Activated CD4-positive, alpha-beta T cell treated with anti-CD3 and anti-CD28 coated beads for 36 hours (primary cell): ENCODE data around the gene NBEA. TPM values are rescaled to one million over a fixed set of nuclear protein-coding genes. Genes with fewer than 3 reads are reported as not detected.

Experiments
- ATAC-seq: fragments of 200-7000 bp; cut with Tn5 transposase; one replicate; pipeline ENCODE4 v1.10.0; 2021; ENCODE audit warnings: mild to moderate bottlenecking, moderate library complexity
- CTCF ChIA-PET: fragments of 350-600 bp; sonication (Branson Sonifier 250); formaldehyde crosslinking; loops from one replicate; lab custom pipeline; 2021; ENCODE audit warnings: antibody characterized with exemption; lab: Charles Lee
- POLR2A ChIA-PET: fragments of 350-600 bp; sonication (Branson Sonifier 250); formaldehyde crosslinking; loops from one replicate; lab custom pipeline; 2021; ENCODE audit warnings: antibody characterized with exemption, inconsistent platforms; lab: Charles Lee
- DNase-seq: peaks from one replicate; pipeline ENCODE4 v3.0.0-alpha.2; 2020
- H3K27ac Mint-ChIP-seq: one replicate; pipeline ENCODE4 v1.8.0; 2021; ENCODE audit warnings: mixed read lengths
- H3K27me3 Mint-ChIP-seq: one replicate; pipeline ENCODE4 v1.8.0; 2021; ENCODE audit warnings: mixed read lengths
- H3K36me3 Mint-ChIP-seq: one replicate; pipeline ENCODE4 v1.8.0; 2021; ENCODE audit warnings: low read depth, mixed read lengths
- H3K4me1 Mint-ChIP-seq: one replicate; pipeline ENCODE4 v1.8.0; 2021; ENCODE audit warnings: mixed read lengths
- H3K4me3 Mint-ChIP-seq: one replicate; pipeline ENCODE4 v1.8.0; 2021; ENCODE audit warnings: mild to moderate bottlenecking, moderate library complexity, mixed read lengths
- H3K9me3 Mint-ChIP-seq: one replicate; pipeline ENCODE4 v1.8.0; 2021; ENCODE audit warnings: low read depth, mixed read lengths
- intact Hi-C, 2 experiments: fragments of 100-400 bp; cut with DNase I in 1 of 2; cut with micrococcal nuclease in 1 of 2; formaldehyde crosslinking; loops; one replicate each; pipeline versions ENCODE4 v1.14.2 to v1.15.1; 2022 to 2024; cut with DNase I, micrococcal nuclease
- total RNA-seq, 2 experiments: library from RNA; stranded (reverse); gene quantifications; one replicate each; pipeline ENCODE4 v1.2.3, GENCODE V29; 2021

NBEA gene
- total RNA-seq, 2 experiments from 2014 or later = 0.39 to 0.44 TPM

DNA sequence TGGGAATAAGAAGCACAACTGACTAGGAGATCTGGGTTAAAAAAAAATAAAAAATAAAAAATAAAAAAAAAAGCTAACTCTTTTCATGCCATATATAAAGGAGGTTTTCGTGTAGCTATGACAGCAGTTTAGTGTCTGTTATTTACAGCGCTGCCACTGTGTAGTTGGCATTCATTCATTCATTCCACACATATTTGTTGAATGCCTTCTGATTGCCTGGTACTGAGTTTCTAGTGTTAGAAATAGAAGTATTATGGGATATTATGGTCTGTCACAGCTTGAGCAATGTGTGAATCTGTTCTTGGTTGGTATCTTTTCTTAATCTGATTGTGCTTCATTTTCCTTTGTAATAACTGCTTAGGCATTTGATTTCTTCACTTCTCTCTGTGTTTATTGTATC, 237.4 kb downstream of the NBEA start:
- no peak overlapping the region for H3K27ac Mint-ChIP-seq
- no peak overlapping the region for H3K4me3 Mint-ChIP-seq
- no peaks in the 10 kb centered on the region for H3K36me3 Mint-ChIP-seq
- DNase-seq (no peak), ATAC-seq (no peak)
- H3K4me1 Mint-ChIP-seq = no peaks in the 10 kb centered on the region
- ChIA-PET CTCF (interaction anchor here (1.0 to 1.3 kb wide), 2 partner anchors 16 to 17 kb away, joined by 3 to 4 read pairs; no protein-coding TSS in a partner anchor), POLR2A (no interaction called here)
- intact Hi-C loops = no loop called here
- H3K27me3 Mint-ChIP-seq = no peaks in the 10 kb centered on the region
- no peaks in the 10 kb centered on the region for H3K9me3 Mint-ChIP-seq

DNA sequence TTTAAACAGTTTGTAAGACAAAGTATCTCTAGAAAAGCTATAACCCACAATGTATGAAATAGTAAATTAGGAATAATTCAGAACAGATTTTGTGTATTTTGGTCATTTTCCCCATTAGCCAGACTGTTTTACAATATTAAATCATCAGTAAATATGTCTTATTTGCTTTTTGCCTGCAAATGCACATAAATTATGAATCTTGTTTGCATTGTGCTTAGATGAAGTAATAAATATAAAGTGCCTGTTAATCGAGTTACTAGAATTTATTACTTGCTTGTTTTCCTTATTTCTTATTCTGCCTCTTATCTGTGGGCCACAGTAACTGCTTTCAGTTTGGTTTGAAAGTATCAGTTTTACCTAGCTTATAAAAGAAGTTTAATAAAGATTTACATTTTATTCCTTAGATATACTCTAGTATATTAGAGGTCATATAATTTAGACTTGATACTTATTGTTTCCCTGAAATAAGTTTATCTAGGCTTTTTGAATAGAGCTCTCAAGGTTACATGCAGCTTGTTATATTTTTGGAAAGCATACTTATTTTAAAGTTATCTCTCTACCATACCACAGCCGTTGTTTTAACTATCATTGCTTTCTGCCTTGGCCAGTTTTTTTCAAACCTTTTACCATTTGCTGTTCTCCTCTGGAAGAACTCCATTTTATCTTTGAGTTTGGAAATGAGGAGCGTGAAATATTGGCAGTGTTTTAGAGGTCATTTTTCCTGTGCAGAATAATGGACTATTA, 238.0 kb downstream of the NBEA start:
- Mint-ChIP-seq H3K9me3 (no peaks in the 10 kb centered on the region), H3K27ac (no peak overlapping the region), H3K36me3 (no peaks in the 10 kb centered on the region), H3K27me3 (no peaks in the 10 kb centered on the region), H3K4me1 (no peaks in the 10 kb centered on the region), H3K4me3 (no peak overlapping the region)
- ChIA-PET CTCF (interaction anchor here (0.5 kb wide), 1 partner anchor 388 kb away, joined by 3 read pairs; no protein-coding TSS in a partner anchor), POLR2A (no interaction called here)
- ATAC-seq (no peak), DNase-seq (no peak)
- intact Hi-C loops = no loop called here

DNA sequence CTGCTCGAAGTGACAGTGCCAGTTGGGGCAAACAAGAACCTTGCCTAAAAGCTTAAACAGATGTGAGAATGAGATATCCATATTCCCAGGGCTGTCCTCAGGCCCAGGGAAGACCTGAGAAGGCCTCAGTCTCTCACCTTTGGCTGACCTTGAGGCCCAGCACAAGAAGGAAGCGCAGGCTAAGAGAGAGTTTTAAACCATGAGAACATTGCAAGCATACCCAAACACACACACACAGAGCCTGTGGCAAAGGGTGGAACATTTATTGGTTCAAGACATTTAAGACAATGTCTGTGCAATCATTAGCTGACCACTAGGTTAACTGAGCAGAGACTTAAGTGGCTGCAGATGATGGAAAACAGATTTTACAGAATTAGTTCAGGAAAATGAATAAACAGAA, 248.2 kb downstream of the NBEA start:
- no peak for DNase-seq
- Mint-ChIP-seq H3K9me3 (no peaks in the 10 kb centered on the region), H3K27me3 (no peaks in the 10 kb centered on the region), H3K4me1 (no peaks in the 10 kb centered on the region), H3K36me3 (no peaks in the 10 kb centered on the region), H3K27ac (no peak overlapping the region), H3K4me3 (no peak overlapping the region)
- ChIA-PET POLR2A (no interaction called here), CTCF (interaction anchor here (1.3 kb wide), 1 partner anchor 21 kb away, joined by 3 read pairs; no protein-coding TSS in a partner anchor)
- intact Hi-C loops = no loop called here
- no peak for ATAC-seq

DNA sequence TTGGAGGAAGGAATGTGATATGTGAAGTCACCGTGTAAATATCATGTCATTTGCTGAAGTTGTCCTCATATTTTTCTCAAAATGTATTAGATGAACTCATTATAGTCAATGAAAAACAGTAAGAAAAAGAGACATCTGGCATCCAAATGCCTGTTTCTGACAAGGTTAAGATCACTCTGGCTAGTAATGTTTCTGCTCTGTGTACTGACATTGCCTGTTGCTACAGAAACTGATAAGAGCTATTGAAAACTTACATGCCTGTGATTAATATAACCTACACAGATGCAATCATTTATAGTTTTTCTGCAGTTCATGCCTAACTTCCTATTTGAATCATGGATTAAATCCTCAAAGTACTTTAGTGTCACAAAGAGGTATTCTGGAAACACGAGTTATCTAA, 249.8 kb downstream of the NBEA start:
- no peaks in the 10 kb centered on the region for H3K9me3 Mint-ChIP-seq
- H3K4me3 Mint-ChIP-seq = no peak overlapping the region
- no peak overlapping the region for H3K27ac Mint-ChIP-seq
- intact Hi-C loops = no loop called here
- POLR2A ChIA-PET = no interaction called here
- no peaks in the 10 kb centered on the region for H3K27me3 Mint-ChIP-seq
- CTCF ChIA-PET = interaction anchor here (0.8 kb wide), 1 partner anchor 11 kb away, joined by 3 read pairs; no protein-coding TSS in a partner anchor
- ATAC-seq = no peak
- no peak for DNase-seq
- H3K4me1 Mint-ChIP-seq = no peaks in the 10 kb centered on the region
- peaks cover 3% of the 10 kb centered on the region for H3K36me3 Mint-ChIP-seq

DNA sequence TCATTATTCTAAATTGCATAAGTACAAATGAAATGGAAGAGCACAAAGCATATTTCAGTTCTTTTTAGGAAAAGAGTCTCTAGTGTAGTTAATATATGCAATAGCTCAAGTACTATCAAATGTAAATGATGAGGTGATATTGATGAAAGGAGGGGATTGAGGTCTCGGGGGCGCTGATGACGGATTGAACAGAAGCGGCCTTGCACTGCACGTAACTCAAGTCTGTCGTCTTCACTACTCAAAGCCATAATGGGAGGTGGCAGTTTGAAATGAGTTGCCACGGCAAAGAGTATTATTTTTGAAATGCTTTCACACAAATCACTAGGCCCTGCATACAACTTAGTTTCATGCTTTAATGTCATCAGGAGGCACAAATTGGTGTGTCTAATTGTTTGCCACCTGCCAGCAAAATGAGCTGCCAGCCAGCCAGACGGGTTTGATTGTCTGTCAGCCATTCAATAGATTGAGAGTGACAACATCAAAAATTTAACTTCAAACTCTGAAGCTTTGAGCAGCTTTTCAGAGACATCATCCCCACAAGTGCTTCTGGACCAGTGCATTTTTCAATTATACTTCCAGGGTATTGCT, 256.6 kb downstream of the NBEA start:
- no peaks in the 10 kb centered on the region for H3K27me3 Mint-ChIP-seq
- peaks cover 3% of the 10 kb centered on the region for H3K36me3 Mint-ChIP-seq
- H3K4me3 Mint-ChIP-seq = no peak overlapping the region
- no peak overlapping the region for H3K27ac Mint-ChIP-seq
- intact Hi-C loops = no loop called here
- H3K9me3 Mint-ChIP-seq = no peaks in the 10 kb centered on the region
- ATAC-seq = no peak
- ChIA-PET POLR2A (no interaction called here), CTCF (interaction anchor here (0.9 kb wide), 1 partner anchor 35 kb away, joined by 3 read pairs; no protein-coding TSS in a partner anchor)
- DNase-seq = no peak
- no peaks in the 10 kb centered on the region for H3K4me1 Mint-ChIP-seq

DNA sequence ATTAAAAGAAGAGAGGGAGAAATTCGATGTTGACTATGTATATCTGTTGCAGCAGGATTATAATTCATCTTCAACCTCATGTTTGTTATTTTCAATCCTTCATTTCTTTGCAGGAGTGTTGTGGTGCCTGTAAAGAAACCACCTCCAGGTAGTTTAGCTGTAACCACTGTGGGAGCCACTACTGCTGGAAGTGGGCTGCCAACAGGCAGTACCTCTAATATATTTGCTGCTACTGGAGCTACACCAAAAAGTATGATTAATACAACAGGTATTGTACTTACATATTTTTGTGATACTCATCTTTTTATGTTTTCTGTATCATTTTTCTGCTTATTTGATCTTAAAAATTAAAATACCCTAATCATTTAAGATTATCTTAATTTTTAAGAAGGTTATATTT, 266.5 kb downstream of the NBEA start:
- ChIA-PET CTCF (no interaction called here), POLR2A (no interaction called here)
- DNase-seq = no peak
- intact Hi-C loops = no loop called here
- Mint-ChIP-seq H3K36me3 (no peaks in the 10 kb centered on the region), H3K4me1 (no peaks in the 10 kb centered on the region), H3K4me3 (no peak overlapping the region), H3K9me3 (no peaks in the 10 kb centered on the region), H3K27ac (no peak overlapping the region), H3K27me3 (no peaks in the 10 kb centered on the region)
- ATAC-seq = no peak

DNA sequence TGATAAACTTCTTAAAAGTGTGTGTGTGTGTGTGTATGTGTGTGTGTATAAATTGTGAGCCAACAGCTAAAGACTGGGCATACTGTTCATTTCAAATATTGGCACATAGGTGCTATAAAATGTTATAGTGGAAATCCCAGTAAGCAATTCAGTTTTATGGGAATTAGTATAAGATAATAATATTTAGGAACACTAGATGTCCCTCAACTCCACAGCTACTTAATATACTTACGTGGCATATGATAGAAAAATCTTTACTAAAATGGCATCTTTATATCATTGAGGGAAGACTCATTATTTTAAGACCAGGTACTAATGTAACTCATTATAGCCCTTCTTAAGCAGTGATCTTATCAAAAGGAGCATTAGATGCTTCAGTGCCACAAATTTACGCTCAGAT, 268.2 kb downstream of the NBEA start:
- Mint-ChIP-seq H3K9me3 (no peaks in the 10 kb centered on the region), H3K27ac (no peak overlapping the region), H3K4me1 (no peaks in the 10 kb centered on the region), H3K4me3 (no peak overlapping the region), H3K36me3 (no peaks in the 10 kb centered on the region), H3K27me3 (no peaks in the 10 kb centered on the region)
- intact Hi-C loops = loop anchor here in 1 of 2 experiments (2.0 kb wide), 1 partner anchor 511 kb away; no protein-coding TSS in a partner anchor
- CTCF ChIA-PET = interaction anchor here (1.0 kb wide), 1 partner anchor 19 kb away, joined by 3 read pairs; no protein-coding TSS in a partner anchor
- DNase-seq = no peak
- POLR2A ChIA-PET = no interaction called here
- no peak for ATAC-seq

DNA sequence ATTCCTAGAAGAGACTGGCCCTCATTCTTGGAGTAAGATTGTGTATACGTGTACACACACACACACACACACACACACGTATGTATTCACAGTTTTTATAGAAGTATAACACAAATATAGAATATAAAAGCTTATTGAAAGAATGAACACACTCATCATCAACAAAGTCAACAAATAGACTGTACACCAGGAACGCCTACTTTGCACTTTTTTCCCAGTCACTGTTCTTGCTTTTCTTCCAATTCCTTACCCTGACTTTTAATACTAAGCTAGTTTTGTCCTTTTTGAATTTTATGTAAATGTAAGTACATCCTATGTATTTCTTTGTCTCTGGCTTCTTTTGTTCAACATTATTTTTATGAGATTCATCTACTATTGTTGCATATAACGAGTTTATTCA, 269.9 kb downstream of the NBEA start:
- DNase-seq (no peak), ATAC-seq (no peak)
- Mint-ChIP-seq H3K4me3 (no peak overlapping the region), H3K9me3 (no peaks in the 10 kb centered on the region), H3K36me3 (no peaks in the 10 kb centered on the region), H3K27me3 (no peaks in the 10 kb centered on the region), H3K27ac (no peak overlapping the region), H3K4me1 (no peaks in the 10 kb centered on the region)
- ChIA-PET POLR2A (no interaction called here), CTCF (no interaction called here)
- intact Hi-C loops = loop anchor here in 1 of 2 experiments (2.0 kb wide), 1 partner anchor 509 kb away; no protein-coding TSS in a partner anchor

DNA sequence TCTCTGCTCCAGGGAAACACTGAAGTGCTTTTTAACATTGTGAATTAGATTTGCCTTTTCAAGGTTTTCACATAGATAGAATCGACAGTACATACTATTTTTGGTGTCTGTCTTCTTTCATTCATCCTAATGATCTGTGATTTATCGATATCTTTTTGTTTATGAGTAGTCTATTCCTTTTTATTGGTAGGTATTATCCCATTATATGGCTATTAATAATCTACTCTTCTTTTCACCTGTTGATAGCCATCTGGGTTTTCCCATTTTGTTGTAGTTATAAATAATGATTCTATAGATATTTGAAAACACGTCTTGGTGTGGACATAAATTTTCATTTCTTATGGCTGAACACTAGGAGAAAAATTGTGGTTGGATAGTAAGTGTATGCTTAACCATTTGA, 271.8 kb downstream of the NBEA start:
- intact Hi-C loops = no loop called here
- Mint-ChIP-seq H3K9me3 (no peaks in the 10 kb centered on the region), H3K4me1 (no peaks in the 10 kb centered on the region), H3K36me3 (no peaks in the 10 kb centered on the region), H3K27ac (no peak overlapping the region), H3K4me3 (no peak overlapping the region), H3K27me3 (no peaks in the 10 kb centered on the region)
- ChIA-PET CTCF (no interaction called here), POLR2A (no interaction called here)
- ATAC-seq (no peak), DNase-seq (no peak)

DNA sequence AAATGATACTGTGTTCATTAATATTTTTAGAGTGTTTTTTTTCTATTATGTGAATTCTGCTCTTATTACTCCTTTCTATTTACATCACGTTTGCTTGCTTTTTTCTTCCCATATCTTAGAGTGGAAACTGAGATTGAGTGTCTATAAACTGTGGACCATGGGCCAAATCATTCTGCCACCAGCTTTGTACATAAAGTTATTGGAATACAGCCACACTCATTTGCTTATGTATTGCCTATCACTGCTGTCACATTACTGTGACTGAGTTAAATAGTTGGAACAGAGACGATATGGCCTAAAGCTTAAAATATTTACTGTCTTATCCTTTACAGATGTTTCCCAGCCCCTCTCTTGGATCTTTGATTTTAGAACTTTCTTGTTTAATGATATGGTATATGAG, 274.1 kb downstream of the NBEA start:
- peaks cover 2% of the 10 kb centered on the region for H3K36me3 Mint-ChIP-seq
- ChIA-PET POLR2A (no interaction called here), CTCF (no interaction called here)
- DNase-seq (no peak), ATAC-seq (no peak)
- H3K27ac Mint-ChIP-seq = no peak overlapping the region
- intact Hi-C loops = no loop called here
- no peaks in the 10 kb centered on the region for H3K4me1 Mint-ChIP-seq
- no peaks in the 10 kb centered on the region for H3K27me3 Mint-ChIP-seq
- H3K4me3 Mint-ChIP-seq = no peak overlapping the region
- H3K9me3 Mint-ChIP-seq = peaks cover 2% of the 10 kb centered on the region

DNA sequence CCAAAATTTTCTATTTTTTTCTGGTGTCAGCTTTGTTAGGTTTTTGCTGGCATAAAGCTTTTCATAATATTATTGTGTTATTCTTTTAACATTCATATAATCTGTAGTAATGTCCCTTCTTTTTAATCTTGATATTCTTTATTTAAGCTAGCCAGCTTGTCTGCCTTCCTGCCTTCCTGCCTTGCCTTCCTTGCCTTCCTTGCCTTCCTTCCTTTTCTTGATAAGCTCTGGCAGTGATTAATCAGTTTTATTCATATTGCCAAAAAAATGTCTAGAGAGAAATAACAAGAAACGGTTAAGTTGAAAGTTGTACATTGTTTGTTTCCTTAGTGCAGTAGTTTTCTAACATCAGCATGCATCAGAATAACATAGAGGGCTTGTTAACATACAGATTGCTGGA, 277.0 kb downstream of the NBEA start:
- POLR2A ChIA-PET = no interaction called here
- CTCF ChIA-PET = no interaction called here
- Mint-ChIP-seq H3K4me3 (no peak overlapping the region), H3K9me3 (peaks cover 2% of the 10 kb centered on the region), H3K36me3 (peaks cover 2% of the 10 kb centered on the region), H3K27me3 (no peaks in the 10 kb centered on the region), H3K4me1 (no peaks in the 10 kb centered on the region), H3K27ac (no peak overlapping the region)
- ATAC-seq = no peak
- no peak for DNase-seq
- intact Hi-C loops = no loop called here

DNA sequence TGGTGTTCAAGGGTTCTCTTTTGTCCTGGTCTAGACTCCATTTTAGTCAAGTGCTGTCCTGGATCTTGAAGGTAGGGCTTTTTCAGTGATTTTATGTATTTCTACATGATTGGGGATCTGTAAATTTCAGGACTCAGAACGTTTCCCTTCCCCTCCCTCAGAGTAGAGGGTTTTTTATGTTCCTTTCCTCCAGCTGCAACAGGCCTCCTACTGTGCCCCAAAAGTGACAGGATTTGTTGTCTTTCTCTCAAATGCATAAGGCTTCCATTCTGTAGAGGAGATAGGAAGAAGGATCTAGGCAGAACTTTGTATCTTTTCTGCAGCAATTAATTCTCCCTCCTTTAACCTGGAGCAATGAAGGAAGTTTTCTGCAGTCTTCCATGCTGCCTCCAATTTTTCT, 283.1 kb downstream of the NBEA start:
- H3K27ac Mint-ChIP-seq = no peak overlapping the region
- no peaks in the 10 kb centered on the region for H3K4me1 Mint-ChIP-seq
- H3K4me3 Mint-ChIP-seq = no peak overlapping the region
- ChIA-PET POLR2A (no interaction called here), CTCF (no interaction called here)
- H3K9me3 Mint-ChIP-seq = peaks cover 2% of the 10 kb centered on the region
- no peaks in the 10 kb centered on the region for H3K27me3 Mint-ChIP-seq
- intact Hi-C loops = no loop called here
- H3K36me3 Mint-ChIP-seq = peaks cover 2% of the 10 kb centered on the region
- no peak for DNase-seq
- no peak for ATAC-seq
